ENCODE measurements around the gene STOX2.
"Not testable (repeated sequence)": the region's sequence is repeated elsewhere in the genome, so short reads cannot be mapped to it uniquely, and the experiment has no call there.

- not testable (repeated sequence) for TF ChIP-seq PPARA (CRISPR knock-in tag; IDR thresholded peaks at IDR 0.05; ENCODE audit: borderline replicate concordance); ZFP3 (CRISPR knock-in tag; IDR thresholded peaks at IDR 0.05); ZNF565 (CRISPR knock-in tag; conservative IDR thresholded peaks at IDR 0.05; ENCODE audit: low read depth); POU6F1 (CRISPR knock-in tag; IDR thresholded peaks at IDR 0.05; ENCODE audit: borderline replicate concordance, low read depth); TSHZ2 (CRISPR knock-in tag; IDR thresholded peaks at IDR 0.05); OSR1 (CRISPR knock-in tag; IDR thresholded peaks at IDR 0.05); ZC3H10 (CRISPR knock-in tag; IDR thresholded peaks at IDR 0.05)
Measured at GRCh38 chr4:183952652-183953051, 47.5 kb downstream of the STOX2 start.

Data from SK-N-SH treated with all-trans-retinoic acid at 6 μM for 48 hours (cell line).